SJCRH30 (cell line): ENCODE measurements around the gene MEIS2. TPM values are rescaled to one million over a fixed set of nuclear protein-coding genes. Genes with fewer than 3 reads are reported as not detected.

ENCODE experiments used
- DNase-seq, 2 experiments: peaks; one replicate each; pipeline ENCODE4 v3.0.0-alpha.2; 2015 to 2020
- H3K27ac ChIP-seq: fragments of 250-450 bp; sonication (Bioruptor Pico); 2 replicates; pipeline ENCODE4 v1.5.1; 2020; ENCODE audit warnings: mild to moderate bottlenecking, moderate library complexity
- H3K27me3 ChIP-seq: fragments of 250-450 bp; sonication (Bioruptor Pico); 2 replicates; pipeline ENCODE4 v1.5.1; 2020; ENCODE audit warnings: mild to moderate bottlenecking, moderate library complexity
- H3K36me3 ChIP-seq: fragments of 250-450 bp; sonication (Bioruptor Pico); 2 replicates; pipeline ENCODE4 v1.5.1; 2020; ENCODE audit warnings: mild to moderate bottlenecking, moderate library complexity
- H3K4me1 ChIP-seq: fragments of 250-450 bp; sonication (Bioruptor Pico); 2 replicates; pipeline ENCODE4 v1.5.1; 2020; ENCODE audit warnings: mild to moderate bottlenecking, moderate library complexity
- H3K4me3 ChIP-seq: fragments of 250-450 bp; sonication (Bioruptor Pico); 2 replicates; pipeline ENCODE4 v1.5.1; 2020; ENCODE audit warnings: mild to moderate bottlenecking, moderate library complexity
- H3K9me3 ChIP-seq: fragments of 250-450 bp; sonication (Bioruptor Pico); replicated peaks from 2 replicates; pipeline ENCODE4 v1.5.1; 2020; ENCODE audit warnings: mild to moderate bottlenecking, moderate library complexity
- total RNA-seq: library from RNA; depleted of rRNA; stranded (reverse); fragments of >200 nt; shearing (Covaris generic); gene quantifications from 2 replicates; pipeline ENCODE4 v1.2.3, GENCODE V29; 2014

The MEIS2 gene
- total RNA-seq, 1 experiment from 2014 or later: 18.4 TPM

GRCh38 chr15:36959746-36960145 is 140.6 kb downstream of the MEIS2 start:
- Histone ChIP-seq H3K27ac (no peak overlapping the region), H3K4me3 (no peak overlapping the region), H3K9me3 (no peaks in the 10 kb centered on the region), H3K27me3 (no peaks in the 10 kb centered on the region), H3K4me1 (no peaks in the 10 kb centered on the region), H3K36me3 (no peaks in the 10 kb centered on the region; the same call in 1 of the 2 replicates)
- no peak for DNase-seq

DNA sequence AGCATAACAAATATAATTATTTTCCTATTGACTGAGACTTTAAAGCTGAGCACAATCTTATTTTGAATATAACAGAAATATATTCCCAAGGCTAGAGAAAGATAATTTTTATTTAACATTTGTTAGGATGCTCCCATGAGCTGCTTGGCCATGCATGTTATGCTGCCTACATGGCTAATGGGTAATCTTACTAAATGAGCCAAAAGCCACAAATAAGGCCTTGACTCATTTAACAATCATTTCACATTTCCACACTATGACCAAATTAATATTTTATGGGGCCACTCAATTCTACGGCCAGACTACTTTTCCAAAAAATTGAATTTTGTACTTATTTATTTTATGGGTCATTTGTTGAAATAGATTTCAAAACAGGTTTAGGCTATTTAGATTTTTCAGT is 141.7 kb downstream of the MEIS2 start:
- DNase-seq: no peak
- no peaks in the 10 kb centered on the region for H3K4me1 ChIP-seq
- no peaks in the 10 kb centered on the region for H3K9me3 ChIP-seq
- H3K36me3 ChIP-seq: no peaks in the 10 kb centered on the region; the same call in 1 of the 2 replicates
- H3K4me3 ChIP-seq: no peak overlapping the region
- no peaks in the 10 kb centered on the region for H3K27me3 ChIP-seq
- H3K27ac ChIP-seq: no peak overlapping the region

DNA sequence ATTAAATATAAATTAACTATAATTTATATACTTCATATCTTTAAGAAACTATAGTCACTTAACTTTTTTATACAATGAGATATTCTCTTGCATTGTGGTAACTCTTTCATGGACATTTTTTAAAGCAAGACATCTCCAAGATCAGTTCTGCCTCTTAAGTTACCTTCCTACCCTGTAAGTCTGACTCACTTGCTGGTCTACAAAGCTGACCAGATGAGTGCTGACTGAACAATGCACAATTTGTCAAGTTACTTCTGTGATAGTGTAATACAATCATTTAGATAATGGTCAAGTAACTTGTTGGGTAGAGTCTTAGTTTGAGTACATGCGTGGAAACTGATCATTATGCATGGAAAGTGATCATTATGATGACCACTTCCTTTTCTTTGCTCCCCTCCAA is 145.9 kb downstream of the MEIS2 start:
- Histone ChIP-seq H3K27me3 (no peaks in the 10 kb centered on the region), H3K4me3 (no peak overlapping the region), H3K9me3 (no peaks in the 10 kb centered on the region), H3K4me1 (no peaks in the 10 kb centered on the region), H3K27ac (no peak overlapping the region), H3K36me3 (0 out of 2 replicates have a peak, but pooled peaks cover 2% of the 10 kb centered on the region)
- peak in 1 of 2 experiments; percentile 2 for DNase-seq

DNA sequence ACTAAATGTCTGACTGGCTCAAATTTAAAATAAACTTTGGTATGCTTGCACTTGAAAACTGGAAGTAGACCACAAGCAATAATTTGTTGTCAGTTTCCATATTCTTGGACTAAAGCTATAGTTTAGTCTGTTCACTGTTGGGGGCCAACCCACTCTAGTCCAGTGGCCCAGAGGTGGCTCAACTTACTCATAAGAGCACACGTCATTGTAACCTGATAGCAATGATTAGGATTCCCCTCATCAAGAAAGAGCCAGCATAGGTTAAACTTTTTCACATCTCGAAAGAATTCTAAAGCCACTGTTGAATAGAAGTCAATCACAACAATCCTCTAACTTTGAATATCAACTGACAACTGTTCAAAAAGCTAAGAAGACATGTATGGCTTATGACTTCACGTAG is 147.0 kb downstream of the MEIS2 start:
- Histone ChIP-seq H3K9me3 (no peaks in the 10 kb centered on the region), H3K27ac (no peak overlapping the region), H3K4me1 (no peaks in the 10 kb centered on the region), H3K27me3 (no peaks in the 10 kb centered on the region), H3K36me3 (0 out of 2 replicates have a peak, but pooled peaks cover 2% of the 10 kb centered on the region), H3K4me3 (no peak overlapping the region)
- DNase-seq: no peak

GRCh38 chr15:36951731-36952247 is 148.6 kb downstream of the MEIS2 start:
- H3K4me3 ChIP-seq: no peak overlapping the region
- DNase-seq: no peak
- 0 out of 2 replicates have a peak, but pooled peaks cover 2% of the 10 kb centered on the region for H3K36me3 ChIP-seq
- H3K9me3 ChIP-seq: no peaks in the 10 kb centered on the region
- no peaks in the 10 kb centered on the region for H3K4me1 ChIP-seq
- no peak overlapping the region for H3K27ac ChIP-seq
- no peaks in the 10 kb centered on the region for H3K27me3 ChIP-seq

DNA sequence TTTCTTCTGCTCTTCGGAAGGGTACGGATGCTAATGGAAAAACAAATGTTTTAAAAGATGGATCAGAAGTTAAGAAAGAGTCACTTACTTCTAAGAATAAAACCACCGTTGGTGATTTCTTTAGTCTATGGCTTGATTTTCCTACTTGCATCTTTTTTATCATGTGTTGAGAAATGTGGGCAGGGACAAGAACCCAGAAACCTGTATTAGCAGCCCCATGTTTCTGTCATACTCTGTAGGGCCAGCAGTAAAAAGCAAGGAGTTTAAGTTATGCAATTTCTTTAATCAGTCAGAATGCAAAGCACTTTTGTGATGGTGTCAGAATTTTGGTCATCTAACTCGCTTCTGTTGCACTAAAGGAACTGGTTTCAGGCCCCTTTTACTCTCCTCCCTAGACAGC is 150.0 kb downstream of the MEIS2 start:
- Histone ChIP-seq H3K4me1 (no peaks in the 10 kb centered on the region), H3K36me3 (0 out of 2 replicates have a peak, but pooled peaks cover 2% of the 10 kb centered on the region), H3K27me3 (no peaks in the 10 kb centered on the region), H3K9me3 (no peaks in the 10 kb centered on the region), H3K4me3 (no peak overlapping the region), H3K27ac (no peak overlapping the region)
- no peak for DNase-seq

- H3K4me1 ChIP-seq: no peaks in the 10 kb centered on the region
- H3K9me3 ChIP-seq: no peaks in the 10 kb centered on the region
- no peak for DNase-seq
- no peaks in the 10 kb centered on the region for H3K27me3 ChIP-seq
- H3K36me3 ChIP-seq: peaks cover 2% of the 10 kb centered on the region; the same call in 1 of the 2 replicates
- H3K4me3 ChIP-seq: no peak overlapping the region
- H3K27ac ChIP-seq: no peak overlapping the region
Measured at GRCh38 chr15:36948982-36949381, 151.4 kb downstream of the MEIS2 start.

DNA sequence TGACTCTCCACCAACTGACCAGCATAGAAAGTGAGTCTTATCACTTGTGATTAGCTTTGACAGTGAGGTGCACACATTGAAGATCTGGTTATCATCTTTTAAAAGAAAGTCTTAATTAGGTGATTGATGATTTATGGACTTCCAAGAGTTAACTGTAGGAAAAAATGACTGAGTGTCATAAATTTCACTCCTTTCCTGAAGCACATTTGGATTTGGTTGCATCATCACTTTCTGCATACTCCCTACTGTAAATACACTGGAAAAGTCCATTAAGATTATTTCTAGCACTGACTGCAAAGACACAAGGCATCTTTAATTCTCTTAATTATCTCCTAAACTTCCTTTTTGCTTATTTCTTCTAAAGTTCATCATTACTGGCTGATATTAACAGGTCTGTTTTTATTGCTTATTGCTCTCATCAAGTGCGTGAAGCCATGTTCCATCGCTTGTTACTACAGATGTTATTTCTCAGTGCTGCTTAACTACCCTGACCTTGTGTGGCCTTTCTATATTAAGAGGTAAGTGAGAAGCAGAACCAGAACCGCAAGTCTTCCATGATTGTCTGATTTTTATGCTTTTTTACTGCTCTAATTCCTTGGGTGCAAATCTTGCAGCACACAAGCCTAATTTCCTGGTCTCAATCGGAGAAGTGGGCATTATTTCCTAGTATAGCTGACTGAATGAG is 153.2 kb downstream of the MEIS2 start:
- Histone ChIP-seq H3K27me3 (no peaks in the 10 kb centered on the region), H3K9me3 (no peaks in the 10 kb centered on the region), H3K27ac (no peak overlapping the region), H3K4me1 (no peaks in the 10 kb centered on the region), H3K4me3 (no peak overlapping the region), H3K36me3 (peaks cover 2% of the 10 kb centered on the region; the same call in 1 of the 2 replicates)
- DNase-seq: no peak

- H3K27ac ChIP-seq: no peak overlapping the region
- H3K27me3 ChIP-seq: no peaks in the 10 kb centered on the region
- no peaks in the 10 kb centered on the region; the same call in 1 of the 2 replicates for H3K36me3 ChIP-seq
- no peak overlapping the region for H3K4me3 ChIP-seq
- H3K4me1 ChIP-seq: no peaks in the 10 kb centered on the region
- DNase-seq: no peak
- H3K9me3 ChIP-seq: no peaks in the 10 kb centered on the region
Measured at GRCh38 chr15:36944442-36944841, 155.9 kb downstream of the MEIS2 start.

- Histone ChIP-seq H3K27me3 (no peaks in the 10 kb centered on the region), H3K4me1 (no peaks in the 10 kb centered on the region), H3K36me3 (no peaks in the 10 kb centered on the region; the same call in 1 of the 2 replicates)
Measured at GRCh38 chr15:36943508-36944361, 156.6 kb downstream of the MEIS2 start.

GRCh38 chr15:36942248-36942827 is 158.0 kb downstream of the MEIS2 start:
- DNase-seq: no peak
- Histone ChIP-seq H3K36me3 (no peaks in the 10 kb centered on the region; the same call in 1 of the 2 replicates), H3K27ac (no peak overlapping the region)

More at GRCh38 chr15:36943508-36944361, 156.6 kb downstream of the MEIS2 start:
- H3K4me3 ChIP-seq: no peak overlapping the region
- H3K9me3 ChIP-seq: no peaks in the 10 kb centered on the region
- H3K27ac ChIP-seq: no peak overlapping the region
- no peak for DNase-seq

DNA sequence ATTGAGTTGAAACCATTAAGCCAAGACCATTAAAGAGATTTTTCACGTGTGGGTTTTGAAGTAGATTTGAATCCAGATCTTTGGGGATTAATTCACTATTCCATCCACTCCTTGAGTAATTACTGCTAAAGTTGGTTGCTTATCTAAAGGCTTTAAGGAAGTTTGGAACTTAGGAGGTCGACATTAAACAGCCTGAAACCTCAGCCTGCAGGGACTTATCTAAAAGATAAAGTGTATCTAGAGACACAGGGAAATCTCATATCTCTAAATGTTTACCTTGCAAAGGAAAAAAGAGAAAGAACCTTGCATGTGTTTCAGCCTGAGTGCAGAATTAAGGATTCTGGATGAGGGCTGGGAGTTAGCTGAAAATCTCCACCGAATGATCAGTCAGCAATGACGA is 158.6 kb downstream of the MEIS2 start:
- no peaks in the 10 kb centered on the region for H3K4me1 ChIP-seq
- no peaks in the 10 kb centered on the region for H3K9me3 ChIP-seq
- DNase-seq: no peak
- H3K27me3 ChIP-seq: no peaks in the 10 kb centered on the region
- H3K27ac ChIP-seq: no peak overlapping the region
- no peak overlapping the region for H3K4me3 ChIP-seq
- H3K36me3 ChIP-seq: peaks cover 1% of the 10 kb centered on the region; the same call in 1 of the 2 replicates

More at GRCh38 chr15:36942248-36942827, 158.0 kb downstream of the MEIS2 start:
- Histone ChIP-seq H3K9me3 (no peaks in the 10 kb centered on the region), H3K4me3 (no peak overlapping the region), H3K4me1 (no peaks in the 10 kb centered on the region), H3K27me3 (no peaks in the 10 kb centered on the region)

DNA sequence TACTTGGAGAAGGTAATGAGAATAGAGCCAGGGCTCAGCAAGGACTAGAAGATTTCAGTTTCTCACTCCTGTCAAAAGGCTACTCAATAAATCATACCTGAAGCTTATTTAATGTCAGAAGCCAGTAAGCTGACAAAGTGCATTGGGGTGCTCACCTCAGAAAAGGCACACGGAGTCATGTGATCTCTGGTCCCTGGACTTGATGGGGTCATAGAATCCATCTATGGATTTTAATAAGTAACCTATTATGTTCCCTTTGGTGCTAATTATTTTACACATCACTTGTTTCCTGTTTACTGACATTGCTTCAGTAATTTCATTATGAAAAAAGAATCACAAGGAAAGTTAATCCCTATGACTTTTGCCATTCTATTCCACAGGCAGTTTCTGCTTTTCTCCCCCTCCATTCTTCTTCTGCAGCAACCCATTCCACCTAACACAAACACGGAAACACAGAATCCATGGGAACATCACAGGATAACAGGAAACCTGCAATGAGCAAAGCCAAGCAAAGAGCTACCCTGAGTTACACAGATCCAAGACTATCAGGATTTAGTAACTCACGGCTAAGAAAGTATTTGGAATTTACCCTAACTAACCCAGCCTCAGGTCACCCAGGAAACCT is 159.6 kb downstream of the MEIS2 start:
- no peak overlapping the region for H3K4me3 ChIP-seq
- no peaks in the 10 kb centered on the region for H3K27me3 ChIP-seq
- DNase-seq: no peak
- no peak overlapping the region for H3K27ac ChIP-seq
- peaks cover 4% of the 10 kb centered on the region; the same call in 1 of the 2 replicates for H3K36me3 ChIP-seq
- H3K4me1 ChIP-seq: no peaks in the 10 kb centered on the region
- no peaks in the 10 kb centered on the region for H3K9me3 ChIP-seq

DNA sequence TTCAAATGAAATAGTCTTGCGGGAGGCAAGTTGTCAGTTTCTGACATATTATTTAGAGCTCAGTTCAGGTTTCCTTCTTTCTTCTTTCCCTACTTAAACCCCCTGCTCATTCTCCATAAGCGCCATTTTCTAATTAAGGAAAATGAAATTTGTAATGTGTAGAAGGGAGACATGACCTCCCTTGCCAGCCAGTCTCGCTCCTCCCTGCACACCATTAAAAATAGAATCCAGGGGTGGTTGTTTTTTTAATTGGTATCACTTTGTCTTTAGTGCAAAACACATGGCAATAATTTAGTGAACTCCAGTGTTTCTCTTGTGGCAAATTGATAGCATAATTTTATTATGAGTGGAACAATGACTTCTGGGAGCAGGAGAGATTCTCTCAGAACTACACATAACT is 160.1 kb downstream of the MEIS2 start:
- no peak for DNase-seq
- no peaks in the 10 kb centered on the region for H3K27me3 ChIP-seq
- H3K27ac ChIP-seq: no peak overlapping the region
- H3K36me3 ChIP-seq: peaks cover 4% of the 10 kb centered on the region; the same call in 1 of the 2 replicates
- H3K4me1 ChIP-seq: no peaks in the 10 kb centered on the region
- H3K9me3 ChIP-seq: no peaks in the 10 kb centered on the region
- H3K4me3 ChIP-seq: no peak overlapping the region
